Measurements from ENCODE around the gene NAPA.

Gene NAPA

DNA sequence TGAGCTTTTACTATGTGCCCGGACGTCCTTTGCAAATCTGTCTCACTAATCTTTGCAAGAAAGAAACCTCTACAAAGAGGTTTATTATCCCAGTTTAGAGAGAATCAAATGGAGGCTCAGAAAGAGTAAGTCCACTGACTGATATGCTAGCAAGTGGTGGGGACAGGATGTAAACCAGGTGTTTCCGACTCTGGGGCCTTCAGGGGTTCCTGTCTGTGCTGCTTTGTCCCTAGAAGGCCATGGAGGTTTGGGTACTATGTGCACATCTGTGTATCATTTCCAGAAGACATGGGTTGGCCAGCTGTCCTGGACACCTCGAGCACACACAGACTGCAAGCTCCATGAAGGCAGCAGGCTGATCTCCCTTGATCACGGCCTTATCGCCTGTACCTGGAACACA lies 29.7 kb downstream of the NAPA start:
- no peak for DNase-seq

- peak; percentile 87 to 88 for DNase-seq
Observed at GRCh38 chr19:47483800-47484690, 30.8 kb downstream of the NAPA start, which contains the start of gene KPTN. Gene KPTN (minus strand): TSS chr19:47484219. CDS start chr19:47484160, 59 bp downstream.

GRCh38 chr19:47483200-47483599 lies 31.7 kb downstream of the NAPA start:
- no peak for DNase-seq

GRCh38 chr19:47481460-47482052 lies 33.3 kb downstream of the NAPA start:
- no peak for DNase-seq

- DNase-seq = no peak
Observed at GRCh38 chr19:47480658-47481057, 34.2 kb downstream of the NAPA start.

DNA sequence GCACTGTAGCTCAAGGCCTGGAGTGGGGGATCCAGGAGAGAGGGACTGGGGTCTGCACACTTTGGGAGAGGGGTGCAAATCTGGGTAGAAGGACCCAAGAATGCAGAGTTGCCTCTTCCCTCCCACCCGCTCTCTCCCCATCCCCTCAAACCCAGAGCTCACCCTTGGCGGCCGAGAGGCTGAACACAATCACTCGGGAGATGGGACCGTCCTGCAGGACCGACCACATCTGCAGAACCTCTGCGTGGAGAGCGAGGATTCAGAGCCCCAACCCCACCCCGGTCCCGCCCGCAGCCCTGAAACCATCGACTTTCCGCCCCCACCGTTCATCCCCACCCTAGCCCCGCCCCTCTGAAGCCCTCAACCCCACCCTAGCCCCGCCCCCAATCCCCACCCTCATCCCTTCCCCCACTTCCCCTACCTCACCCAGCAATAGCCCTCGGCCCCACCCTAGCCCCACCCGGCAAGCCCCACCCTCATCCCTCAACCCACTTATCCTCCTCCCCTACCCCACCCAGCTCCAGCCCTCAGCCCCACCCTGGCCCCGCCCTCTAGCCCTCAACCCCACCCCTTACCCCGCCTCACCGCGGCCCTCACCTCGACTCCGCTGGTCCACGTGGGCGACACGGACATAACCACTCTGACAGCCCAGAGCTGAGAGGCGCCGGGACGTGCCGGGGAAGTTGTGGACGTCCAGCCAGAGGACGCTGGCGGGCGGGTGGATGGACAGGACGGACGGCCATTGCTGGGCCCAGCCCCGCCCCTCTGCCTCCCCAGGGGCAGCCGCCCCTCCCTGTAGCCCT lies 35.0 kb downstream of the NAPA start:
- no peak for DNase-seq

DNA sequence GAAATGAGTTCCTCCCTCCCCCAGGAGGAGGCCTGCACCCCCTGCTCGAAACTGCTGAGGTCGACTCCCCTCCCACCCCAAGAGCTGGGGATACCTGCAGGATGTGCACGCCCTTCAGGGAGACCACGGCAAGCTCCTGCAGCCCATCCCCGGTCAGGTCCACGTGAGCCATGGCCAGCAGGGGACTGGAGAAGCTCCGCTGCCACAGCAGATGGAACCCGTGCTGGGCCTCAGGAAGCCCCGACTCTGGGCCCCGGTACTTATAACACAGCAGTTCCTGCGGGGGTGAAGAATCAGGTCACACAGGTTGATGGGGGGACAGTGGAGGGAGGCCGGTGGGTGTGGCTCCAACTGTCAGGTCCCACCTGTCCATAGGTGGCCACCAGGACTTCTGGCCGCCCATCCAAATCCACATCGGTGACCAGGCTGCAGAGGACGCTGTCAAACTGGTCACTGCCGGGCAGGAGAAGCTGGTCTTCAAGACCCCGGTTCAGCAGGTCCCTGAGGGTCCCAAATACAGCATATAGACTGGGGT lies 38.4 kb downstream of the NAPA start:
- DNase-seq = no peak

DNA sequence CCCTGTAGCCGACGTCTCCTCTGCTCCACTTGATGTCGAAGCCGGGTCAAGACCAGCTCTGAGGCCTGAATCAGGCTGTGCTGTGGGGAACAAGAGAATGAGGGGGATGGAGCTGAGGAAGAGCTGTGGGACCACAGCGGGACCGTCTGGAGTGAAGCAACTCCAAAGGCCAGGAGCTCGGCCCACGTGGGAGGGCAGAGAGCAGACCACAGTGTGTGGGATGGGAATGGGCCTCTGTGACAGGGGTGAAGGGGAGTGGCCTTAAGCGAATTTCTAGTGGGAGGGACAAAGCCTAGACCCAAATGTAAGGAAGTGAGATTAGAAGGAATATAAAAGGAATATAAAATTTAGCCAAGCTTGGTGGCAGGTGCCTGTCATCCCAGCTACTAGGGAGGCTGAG lies 39.4 kb downstream of the NAPA start:
- no peak for DNase-seq

GRCh38 chr19:47473336-47473735 lies 41.5 kb downstream of the NAPA start:
- DNase-seq = no peak

DNA sequence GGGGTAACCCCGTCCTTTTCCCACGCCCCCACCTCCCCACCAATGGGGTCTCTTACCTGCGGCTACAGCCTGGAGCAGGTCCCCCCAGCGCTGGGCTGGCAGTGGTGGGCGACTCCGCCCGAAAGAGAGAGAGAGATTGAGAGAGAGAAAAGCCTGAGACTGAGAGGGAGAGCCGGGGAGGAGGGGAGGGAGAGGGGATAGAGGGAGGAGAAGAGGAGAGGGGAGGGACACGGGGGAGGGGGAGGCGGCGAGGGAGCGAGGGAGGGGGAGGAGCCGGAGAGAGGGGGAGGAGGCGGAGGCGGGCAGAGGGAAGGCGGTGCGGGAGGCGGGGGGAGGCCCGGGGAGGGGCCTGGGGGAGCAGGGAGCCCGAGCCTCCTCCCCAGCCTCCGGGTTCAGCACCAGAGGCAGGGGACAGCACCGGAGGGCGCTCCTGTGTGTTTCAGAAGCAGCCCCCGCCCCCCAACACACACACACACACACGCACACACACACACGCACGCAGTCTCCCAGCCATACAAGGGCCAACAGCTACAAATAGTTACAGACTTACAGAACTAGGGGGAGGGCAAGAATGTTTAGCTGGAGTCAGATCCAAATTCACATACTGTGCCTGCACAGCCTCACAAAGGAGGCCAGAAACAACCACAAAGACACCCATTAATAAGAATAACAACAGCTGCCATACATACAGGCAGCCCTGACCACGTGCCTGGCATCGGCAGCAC lies 43.0 kb downstream of the NAPA start, which contains the start of gene SLC8A2:
Gene SLC8A2, minus strand, starts transcription at position 161 of the 725 bp plus-strand sequence. CDS start 5,490 bp downstream, outside the sequence.
- DNase-seq = peak; percentile 52 to 61

DNA sequence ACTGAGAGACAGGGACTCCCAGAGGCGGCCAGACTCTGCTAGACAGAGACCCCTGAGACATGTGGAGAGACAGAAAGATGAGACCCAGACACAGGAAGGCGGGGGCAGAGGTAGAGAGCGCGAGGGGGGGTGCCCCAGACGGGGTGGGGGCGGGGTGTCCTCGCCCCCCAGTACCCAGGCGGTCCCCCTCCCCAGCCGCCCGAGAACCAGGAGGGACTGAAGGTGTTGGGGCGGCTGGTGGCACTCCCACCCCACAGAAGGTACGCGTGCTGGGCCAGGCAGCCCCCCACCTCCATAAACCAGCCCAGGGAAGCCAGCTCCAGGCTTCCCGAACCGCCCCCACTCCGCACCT lies 43.5 kb downstream of the NAPA start:
- no peak for DNase-seq

DNA sequence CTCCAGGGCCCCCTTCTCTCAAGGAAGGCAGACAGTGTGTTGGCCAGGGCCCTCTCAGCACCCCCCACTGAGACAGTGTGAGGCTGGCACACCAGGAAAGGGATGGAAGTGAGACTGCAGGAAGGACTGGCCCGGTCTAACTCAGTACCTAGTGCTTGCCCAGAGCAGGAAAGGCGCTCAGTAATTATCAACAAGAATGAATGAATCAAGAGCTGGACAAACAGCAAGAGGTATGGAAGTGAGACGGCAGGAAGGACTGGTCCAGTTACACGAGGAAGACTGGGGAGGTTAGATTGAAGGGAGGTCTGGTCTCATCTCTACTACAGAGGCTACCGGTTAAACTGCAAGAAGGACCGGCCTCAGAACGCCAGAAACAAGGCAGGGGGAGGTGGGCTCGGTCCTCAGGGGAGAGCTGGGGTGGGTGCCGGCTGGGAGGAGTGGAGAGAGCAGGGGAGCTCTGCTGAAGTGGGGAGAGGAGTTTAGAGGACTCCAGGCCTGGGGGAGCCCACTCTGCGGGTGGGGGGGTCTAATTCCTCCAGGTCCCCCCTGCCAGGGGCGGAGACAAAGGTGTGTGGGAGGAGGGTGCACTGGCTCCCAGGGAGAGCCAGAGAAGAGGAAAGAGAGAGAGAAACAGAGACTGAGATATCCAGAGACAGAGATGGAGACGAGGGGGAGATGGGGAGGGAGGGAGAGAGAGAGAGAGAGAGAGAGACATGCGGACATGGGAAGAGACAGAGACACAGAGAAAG lies 44.2 kb downstream of the NAPA start:
- DNase-seq = no peak

DNA sequence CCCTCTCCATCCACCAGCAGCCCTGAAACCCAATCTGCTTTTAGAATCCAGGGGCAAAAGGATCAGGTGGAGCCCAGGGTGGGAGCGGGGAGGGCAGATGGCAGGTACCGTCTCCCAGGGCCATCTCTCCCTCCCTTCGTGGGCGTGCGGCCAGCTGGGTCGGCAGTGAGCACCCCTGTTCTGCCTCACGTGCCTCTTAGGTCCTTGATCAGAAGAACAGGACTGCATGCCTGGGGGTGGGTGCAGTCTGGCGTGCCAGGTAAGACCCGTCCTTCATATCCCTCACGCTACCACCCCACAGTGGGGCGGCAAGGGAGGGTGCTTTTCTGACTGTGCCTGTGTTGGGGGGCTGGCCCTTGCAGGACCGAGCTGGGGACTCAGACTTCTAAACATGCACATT lies 45.1 kb downstream of the NAPA start:
- no peak for DNase-seq

DNA sequence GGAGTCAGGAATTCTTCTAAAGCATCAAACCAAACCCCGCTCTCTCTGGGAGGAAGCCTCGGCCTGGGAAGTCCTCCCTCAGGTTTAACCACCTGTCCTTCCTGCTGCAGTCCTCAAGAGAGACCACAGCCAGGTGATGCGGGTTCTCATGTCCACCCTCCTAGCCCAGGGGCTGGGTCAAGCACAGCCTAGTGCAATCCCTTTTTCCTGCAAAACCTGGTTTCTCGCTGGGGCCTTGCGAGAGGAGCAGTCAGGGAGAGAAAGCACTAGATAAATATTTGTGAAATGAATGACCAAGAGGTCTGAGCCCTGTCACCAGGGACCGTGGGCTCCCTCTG lies 45.5 kb downstream of the NAPA start:
- no peak for DNase-seq

DNA sequence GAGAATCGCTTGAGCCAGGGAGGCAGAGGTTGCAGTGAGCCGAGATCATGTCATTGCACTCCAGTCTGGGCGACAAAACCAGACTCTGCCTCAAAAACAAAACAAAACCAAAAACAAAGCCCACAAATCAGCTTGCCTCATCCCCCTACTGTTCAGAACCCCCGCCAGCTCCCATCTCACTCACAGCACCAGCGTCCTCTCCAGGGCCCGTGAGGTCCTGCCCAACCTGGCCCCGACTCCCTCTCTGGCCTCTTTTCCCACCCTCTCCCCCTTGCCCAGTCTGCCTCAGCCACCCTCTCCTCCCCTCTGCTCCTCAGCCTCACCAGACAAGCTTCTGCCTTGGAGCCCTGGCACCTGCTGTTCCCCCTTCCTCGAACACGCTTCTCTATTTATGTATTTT lies 46.9 kb downstream of the NAPA start:
- no peak for DNase-seq

DNA sequence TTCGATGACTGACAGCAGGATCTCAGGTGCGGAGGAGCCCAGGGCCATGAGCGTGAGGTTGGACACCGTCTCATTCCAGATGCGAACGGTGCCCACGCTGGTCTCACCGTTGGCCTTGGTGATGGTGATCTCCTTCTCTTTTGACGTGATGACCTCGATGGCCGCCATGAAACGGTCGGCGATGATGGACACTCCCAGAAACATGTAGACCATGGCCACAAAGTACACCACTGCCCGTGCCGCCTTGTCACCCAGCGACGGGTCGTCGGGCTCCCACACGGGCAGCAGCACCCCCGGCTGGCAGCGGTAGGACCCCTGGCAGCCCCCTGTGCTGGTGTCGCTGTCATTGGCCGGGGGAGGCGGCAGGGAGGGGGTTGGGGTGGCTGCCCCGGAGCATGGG lies 48.9 kb downstream of the NAPA start:
- no peak for DNase-seq

- DNase-seq = no peak
Observed at GRCh38 chr19:47464675-47465419, 50.0 kb downstream of the NAPA start.

DNA sequence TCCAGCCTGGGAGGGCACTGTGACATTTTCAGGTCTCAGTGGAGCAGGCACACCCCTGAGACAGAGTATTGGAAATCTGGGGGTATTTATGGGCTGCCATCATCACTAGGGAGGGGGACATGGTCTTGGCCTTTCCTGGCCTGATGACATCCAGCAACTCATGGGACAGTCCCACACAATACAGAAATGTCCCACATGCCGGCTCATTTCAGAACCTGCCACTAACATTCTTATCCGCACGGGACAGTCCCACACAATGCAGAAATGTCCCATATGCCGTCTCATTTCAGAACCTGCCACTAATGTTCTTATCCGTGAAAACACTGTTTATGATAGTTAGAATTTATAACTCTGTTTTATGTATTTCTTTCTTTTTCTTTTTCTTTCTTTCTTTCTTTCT lies 53.0 kb downstream of the NAPA start:
- no peak for DNase-seq

DNA sequence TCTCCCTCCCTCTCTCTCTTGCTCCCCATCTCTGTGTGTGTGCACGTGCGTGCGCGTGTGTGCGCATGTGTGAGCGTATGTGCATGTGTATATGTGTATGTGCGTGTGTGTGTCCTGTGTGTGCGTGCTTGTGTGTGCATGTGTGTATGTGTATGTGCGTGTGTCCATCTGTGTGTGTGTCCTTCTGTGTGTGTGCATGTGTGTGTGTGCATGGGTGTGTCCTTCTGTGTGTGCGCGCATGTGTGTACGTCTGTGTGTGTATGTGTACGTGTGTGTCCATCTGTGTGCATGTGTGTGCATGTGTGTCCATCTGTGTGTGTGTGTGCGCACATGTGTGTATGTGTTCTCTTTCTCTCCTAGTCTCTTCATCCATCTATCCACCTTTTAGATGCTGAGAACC lies 55.4 kb downstream of the NAPA start:
- no peak for DNase-seq

- no peak for DNase-seq
Observed at GRCh38 chr19:47458672-47459071, 56.2 kb downstream of the NAPA start.
